Measurements from ENCODE around the gene CFAP58. TPM values are rescaled to one million over a fixed set of nuclear protein-coding genes. Genes with fewer than 3 reads are reported as not detected.

CFAP58 gene
- not detected for polyA plus RNA-seq (2012; ENCODE audit: insufficient read depth, insufficient read length, low read depth)

GRCh38 chr10:104353325-104354048 lies at the start of gene CFAP58:
TSS of gene CFAP58 (plus strand) at chr10:104353833. CDS start at chr10:104353898, 65 bp downstream.
- Histone ChIP-seq H3K9me3 (no peaks in the 10 kb centered on the region), H3K27me3 (peaks cover 17% of the 10 kb centered on the region), H3K36me3 (no peaks in the 10 kb centered on the region), H3K4me1 (0 out of 2 replicates have a peak, but pooled peaks cover 3% of the 10 kb centered on the region), H3K4me3 (ENCODE audit: low read depth, low read length) (peak within 1 kb of the TSS; percentile 58)
- TF ChIP-seq, protein P1, sequence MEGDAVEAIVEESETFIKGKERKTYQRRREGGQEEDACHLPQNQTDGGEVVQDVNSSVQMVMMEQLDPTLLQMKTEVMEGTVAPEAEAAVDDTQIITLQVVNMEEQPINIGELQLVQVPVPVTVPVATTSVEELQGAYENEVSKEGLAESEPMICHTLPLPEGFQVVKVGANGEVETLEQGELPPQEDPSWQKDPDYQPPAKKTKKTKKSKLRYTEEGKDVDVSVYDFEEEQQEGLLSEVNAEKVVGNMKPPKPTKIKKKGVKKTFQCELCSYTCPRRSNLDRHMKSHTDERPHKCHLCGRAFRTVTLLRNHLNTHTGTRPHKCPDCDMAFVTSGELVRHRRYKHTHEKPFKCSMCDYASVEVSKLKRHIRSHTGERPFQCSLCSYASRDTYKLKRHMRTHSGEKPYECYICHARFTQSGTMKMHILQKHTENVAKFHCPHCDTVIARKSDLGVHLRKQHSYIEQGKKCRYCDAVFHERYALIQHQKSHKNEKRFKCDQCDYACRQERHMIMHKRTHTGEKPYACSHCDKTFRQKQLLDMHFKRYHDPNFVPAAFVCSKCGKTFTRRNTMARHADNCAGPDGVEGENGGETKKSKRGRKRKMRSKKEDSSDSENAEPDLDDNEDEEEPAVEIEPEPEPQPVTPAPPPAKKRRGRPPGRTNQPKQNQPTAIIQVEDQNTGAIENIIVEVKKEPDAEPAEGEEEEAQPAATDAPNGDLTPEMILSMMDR (IDR thresholded peaks at IDR 0.05; ENCODE audit: low read depth, low read length), result peak; percentile 64
- DNase-seq, result peak; percentile 92

DNA sequence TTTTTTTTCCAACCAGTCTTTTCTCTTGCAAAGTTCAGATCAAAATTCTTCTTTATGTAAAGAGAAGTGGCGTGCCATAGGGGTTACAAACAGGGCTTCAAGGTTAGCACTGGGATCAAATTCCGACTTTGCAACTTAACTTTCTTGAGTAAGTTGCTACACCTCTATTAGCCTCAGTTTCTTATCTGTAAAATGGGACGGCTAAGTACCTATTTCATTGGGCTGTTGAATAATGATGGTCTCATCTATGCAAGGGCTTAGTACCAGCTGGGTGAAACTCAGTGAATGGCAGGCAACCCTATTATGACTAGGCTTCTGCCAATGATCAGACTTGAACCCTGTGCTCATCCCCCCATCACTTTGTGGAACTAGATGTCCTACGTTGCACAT lies 49.3 kb upstream of the CFAP58 start:
- H3K4me3 ChIP-seq (ENCODE audit: low read depth, low read length), result no peak overlapping the region
- no peaks in the 10 kb centered on the region for H3K27me3 ChIP-seq
- TF ChIP-seq, protein P1 (IDR thresholded peaks at IDR 0.05; ENCODE audit: low read depth, low read length), result no peak
- H3K9me3 ChIP-seq, result no peaks in the 10 kb centered on the region
- peaks cover 15% of the 10 kb centered on the region for H3K4me1 ChIP-seq
- no peaks in the 10 kb centered on the region for H3K36me3 ChIP-seq
- no peak for DNase-seq

DNA sequence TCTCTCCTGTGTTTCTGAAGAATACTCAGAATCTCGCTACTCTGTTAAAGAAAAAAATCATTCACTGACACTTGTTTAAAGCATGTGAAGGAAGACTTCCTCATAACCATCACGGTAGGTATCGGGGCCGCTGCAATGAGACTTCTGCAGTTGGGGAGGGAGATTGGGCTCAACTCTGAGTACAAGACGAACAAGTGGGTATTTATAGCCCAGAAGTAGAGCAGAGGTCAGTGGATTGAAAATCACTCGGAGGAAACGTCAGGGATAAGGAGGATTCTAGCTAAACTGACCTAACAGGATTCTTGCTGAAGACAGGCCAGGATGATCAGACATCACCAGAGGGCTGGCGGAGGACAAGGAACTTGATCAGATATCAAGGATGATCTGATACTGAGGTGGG lies 48.7 kb upstream of the CFAP58 start:
- Histone ChIP-seq H3K36me3 (no peaks in the 10 kb centered on the region), H3K9me3 (no peaks in the 10 kb centered on the region), H3K4me3 (ENCODE audit: low read depth, low read length) (no peak overlapping the region), H3K27me3 (no peaks in the 10 kb centered on the region), H3K4me1 (peaks cover 10% of the 10 kb centered on the region)
- TF ChIP-seq, protein P1 (IDR thresholded peaks at IDR 0.05; ENCODE audit: low read depth, low read length), result no peak
- no peak for DNase-seq

- DNase-seq, result no peak
- Histone ChIP-seq H3K9me3 (no peaks in the 10 kb centered on the region), H3K36me3 (no peaks in the 10 kb centered on the region), H3K27me3 (no peaks in the 10 kb centered on the region), H3K4me3 (ENCODE audit: low read depth, low read length) (no peak overlapping the region), H3K4me1 (no peaks in the 10 kb centered on the region)
- TF ChIP-seq, protein P1 (IDR thresholded peaks at IDR 0.05; ENCODE audit: low read depth, low read length), result no peak
Observed at GRCh38 chr10:104306897-104307296, 46.7 kb upstream of the CFAP58 start.

GRCh38 chr10:104307576-104308438 lies 45.8 kb upstream of the CFAP58 start:
- Histone ChIP-seq H3K4me3 (ENCODE audit: low read depth, low read length) (no peak overlapping the region), H3K4me1 (no peaks in the 10 kb centered on the region), H3K9me3 (no peaks in the 10 kb centered on the region), H3K36me3 (no peaks in the 10 kb centered on the region), H3K27me3 (no peaks in the 10 kb centered on the region)
- no peak for DNase-seq
- TF ChIP-seq, protein P1 (IDR thresholded peaks at IDR 0.05; ENCODE audit: low read depth, low read length), result no peak

All from BE2C (cell line).